HG03280 (cell line): ENCODE results near the gene ATP2B3.

Experiments used
- ATAC-seq: cut with Tn5 transposase; IDR thresholded peaks from one replicate; pipeline ENCODE4 v1.9.1; 2021; ENCODE audit warnings: mild to moderate bottlenecking, moderate library complexity; ENCODE audit not compliant: unreplicated experiment

The ATP2B3 gene

GRCh38 chrX:153488231-153488914, 29.1 kb upstream of the ATP2B3 start:
- no peak for ATAC-seq

DNA sequence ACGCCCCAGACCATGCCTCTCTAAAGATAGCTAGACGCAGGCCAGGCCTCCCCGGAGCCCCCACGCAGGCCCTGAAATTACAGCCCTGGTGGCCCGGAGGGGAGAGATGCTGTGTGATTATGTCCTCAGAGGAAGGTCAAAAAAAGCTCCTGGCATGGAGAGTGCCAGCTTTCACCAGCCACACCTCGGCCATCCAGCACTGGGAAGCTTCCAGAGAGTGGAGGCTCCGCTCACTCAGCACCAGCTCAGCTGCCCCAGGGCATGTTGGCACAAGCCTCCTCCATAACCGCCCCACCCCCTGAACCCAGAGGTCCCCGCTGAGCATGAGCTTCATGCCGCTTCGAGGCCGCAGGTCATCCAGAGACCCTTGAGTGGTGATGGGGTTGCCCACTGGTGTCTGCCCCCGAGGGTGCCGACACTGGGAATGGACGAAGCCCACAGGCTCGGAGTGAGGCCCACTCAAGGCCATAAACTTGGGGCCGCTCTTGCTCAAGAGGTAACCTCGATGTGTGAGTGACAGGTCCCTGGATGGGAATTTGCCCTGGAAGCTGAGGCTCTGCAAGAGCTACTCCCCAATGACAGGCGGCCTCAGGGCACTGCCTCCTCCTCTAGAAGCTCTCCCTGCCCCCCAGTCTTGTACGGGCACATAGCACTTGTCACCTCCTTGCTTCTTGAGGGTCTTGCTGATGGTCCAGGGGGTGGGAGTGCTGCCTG, 27.1 kb upstream of the ATP2B3 start:
- no peak for ATAC-seq

DNA sequence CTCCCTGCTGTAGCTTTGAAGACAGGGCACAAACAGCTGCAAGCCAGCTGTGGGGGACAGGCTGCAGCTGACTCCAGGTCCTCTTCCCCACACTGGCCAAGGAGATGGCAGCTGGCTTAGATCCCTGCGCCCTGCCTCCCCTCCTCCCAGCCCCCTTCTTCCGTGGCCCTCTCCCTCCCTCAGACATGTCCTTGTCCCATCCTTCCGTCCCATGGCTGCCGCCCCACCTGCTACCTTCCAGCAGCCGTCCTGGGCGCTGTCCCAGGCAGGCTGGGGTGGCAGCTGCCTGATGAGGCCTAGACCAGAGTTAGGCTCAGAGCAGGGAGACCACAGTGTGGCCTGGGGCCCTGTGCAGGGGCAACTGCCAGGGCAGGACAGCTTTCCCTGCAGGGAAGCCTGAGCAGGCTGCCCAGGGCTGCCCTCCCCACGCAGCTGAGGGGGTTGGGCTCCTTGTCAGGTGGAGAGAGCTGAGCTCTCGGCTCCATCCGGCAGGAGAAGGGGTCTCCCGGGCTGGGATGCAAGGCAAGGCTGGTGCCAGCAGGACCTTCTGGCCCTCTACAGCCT, 26.0 kb upstream of the ATP2B3 start:
- ATAC-seq = no peak

- no peak for ATAC-seq
Measured at GRCh38 chrX:153491918-153492317, 25.5 kb upstream of the ATP2B3 start.

DNA sequence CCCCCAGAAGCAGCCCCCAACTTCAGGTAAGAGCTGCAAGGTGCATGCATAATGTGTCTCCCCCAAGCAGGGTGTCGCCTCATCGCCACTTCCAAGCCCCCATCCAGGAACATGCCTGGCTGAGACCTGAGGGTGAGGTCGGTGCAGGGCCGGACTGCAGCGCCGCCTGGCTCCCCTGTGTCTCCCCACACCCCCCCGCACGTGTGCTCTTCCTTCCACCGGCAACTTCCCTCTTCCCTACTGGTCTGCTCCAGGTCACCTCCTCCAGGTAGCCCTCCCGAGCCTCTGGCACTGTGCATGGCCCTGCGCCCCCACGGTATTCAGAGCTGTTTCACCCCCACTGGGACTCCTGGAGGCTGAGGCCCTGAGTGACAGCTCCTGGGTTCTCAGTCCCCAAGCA, 24.9 kb upstream of the ATP2B3 start:
- no peak for ATAC-seq

DNA sequence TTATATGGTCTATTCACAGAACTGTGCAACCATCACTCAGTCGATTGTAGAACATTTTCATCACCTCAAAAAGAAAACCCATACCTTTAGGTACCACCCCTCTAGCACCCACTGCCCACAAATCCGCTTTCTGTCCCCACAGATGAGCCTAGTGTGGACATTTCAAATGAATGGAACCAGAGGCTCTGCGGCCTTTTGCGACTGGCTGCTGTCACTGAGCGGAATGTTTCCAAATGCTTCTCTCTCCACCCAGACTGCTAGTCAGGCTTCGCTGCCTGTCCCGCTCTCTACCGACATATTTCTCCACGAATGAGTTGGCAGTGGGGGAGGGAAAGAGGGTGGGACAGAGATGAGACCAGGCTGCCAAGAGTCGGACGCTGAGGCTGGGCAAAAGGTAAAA, 24.4 kb upstream of the ATP2B3 start:
- ATAC-seq = no peak

DNA sequence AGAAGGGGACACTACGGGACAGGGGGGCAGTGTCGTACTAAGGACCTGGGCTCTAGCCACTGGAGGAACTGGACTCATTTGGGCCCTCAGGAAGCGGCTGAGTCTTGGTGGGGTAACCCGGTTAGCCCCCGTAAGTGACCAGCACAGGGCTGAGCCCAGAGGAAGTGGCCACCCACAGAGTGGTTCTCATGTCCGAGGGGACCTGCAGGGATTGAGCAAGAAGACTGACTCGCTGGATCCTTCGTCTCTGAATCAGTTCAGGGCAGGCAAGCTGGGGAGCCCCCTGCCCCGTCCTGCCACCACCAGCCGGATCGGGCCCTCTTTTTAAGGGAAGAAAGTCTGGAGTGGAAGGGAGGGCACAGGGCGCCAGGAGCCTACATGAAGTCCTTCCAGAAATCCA, 23.4 kb upstream of the ATP2B3 start:
- ATAC-seq = no peak

DNA sequence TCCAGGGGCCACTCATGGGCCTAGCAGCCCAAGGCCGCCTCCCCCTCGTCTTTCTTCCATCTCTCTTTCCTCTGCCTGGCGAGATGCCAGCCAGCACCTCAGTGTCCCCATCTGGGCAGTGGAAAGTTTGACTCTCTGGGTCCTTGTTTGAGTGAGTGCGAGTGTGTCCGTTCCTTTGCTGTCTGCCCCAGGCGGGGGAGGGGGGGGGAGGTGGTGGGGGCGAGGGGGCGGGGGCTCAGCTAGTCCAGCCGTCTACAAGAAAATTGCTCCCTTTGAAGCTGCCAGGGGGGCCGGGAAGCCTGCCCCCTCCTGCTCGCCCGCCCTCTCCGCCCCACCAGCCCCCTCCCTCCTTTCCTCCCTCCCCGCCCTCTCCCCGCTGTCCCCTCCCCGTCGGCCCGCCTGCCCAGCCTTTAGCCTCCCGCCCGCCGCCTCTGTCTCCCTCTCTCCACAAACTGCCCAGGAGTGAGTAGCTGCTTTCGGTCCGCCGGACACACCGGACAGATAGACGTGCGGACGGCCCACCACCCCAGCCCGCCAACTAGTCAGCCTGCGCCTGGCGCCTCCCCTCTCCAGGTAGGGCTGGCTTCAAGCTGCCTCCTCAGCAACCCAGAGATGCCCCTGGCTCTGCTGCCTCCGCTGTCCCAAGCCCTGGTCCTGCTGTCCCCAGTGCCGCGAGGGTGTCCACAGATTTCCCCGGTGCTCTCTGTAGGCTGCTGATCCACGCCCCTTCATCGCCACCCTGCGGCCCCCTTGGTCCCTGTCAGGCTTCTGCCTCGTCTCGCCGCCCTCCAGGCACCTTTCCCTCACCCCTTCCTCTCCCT, 22.7 kb upstream of the ATP2B3 start, which contains the start of gene BGN:
Gene BGN (plus strand): TSS at position 440 of the 821 bp plus-strand sequence. CDS start 9,652 bp downstream, outside the sequence.
- no peak for ATAC-seq

DNA sequence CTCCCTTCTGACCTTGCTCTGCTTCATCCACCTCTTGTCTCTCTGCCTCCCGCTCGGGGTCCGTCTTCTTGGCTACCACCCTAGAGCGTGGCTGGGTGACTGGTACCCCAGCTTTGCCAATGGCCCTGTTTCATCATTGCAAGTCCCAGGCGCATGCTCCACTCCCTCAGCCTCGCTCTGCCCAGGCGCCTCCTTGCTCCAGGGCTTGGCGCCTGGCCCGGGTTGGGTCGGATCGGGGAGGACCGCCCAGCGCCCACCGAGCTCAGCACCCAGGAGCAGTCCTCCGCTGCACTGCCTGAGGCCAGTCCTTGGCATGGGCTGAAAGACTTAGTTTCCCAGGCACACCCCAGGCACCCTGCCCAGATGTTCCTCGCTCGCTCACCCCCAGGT, 22.1 kb upstream of the ATP2B3 start:
- no peak for ATAC-seq

DNA sequence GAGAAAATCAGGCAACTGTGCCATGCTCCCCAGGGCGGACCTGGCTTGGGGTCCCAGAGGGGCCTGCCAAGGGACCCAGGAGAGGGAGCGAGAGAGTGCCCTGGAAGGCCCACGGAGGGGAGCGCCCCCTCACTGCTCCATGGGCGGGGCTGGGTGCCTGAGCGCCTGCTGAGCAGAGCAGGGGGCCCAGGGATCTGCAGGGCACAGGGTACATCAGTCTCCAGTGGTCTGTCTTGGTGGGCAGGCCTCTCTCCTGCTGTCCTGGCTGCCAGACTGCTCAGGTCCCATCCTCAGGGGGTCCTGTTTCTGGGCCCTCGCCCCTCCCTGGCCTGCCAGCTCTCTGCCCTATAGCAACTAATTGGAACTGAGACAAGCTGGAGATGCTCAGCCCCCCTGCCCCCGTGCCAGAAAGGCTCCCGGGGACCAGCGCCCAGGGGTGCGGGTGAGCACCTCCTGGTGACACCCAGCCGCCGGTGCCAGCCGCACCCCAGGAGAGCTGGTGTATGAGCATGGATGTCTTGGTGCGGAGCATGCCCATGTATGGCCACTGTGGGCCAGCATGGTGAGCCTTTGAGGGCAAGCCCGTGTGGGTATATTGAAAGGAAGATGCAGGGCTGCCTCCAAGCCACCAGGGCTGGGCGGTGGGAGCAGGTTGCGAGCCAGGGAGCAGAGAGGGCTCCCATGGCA, 21.4 kb upstream of the ATP2B3 start:
- no peak for ATAC-seq

- ATAC-seq = no peak
Measured at GRCh38 chrX:153496590-153496959, 20.9 kb upstream of the ATP2B3 start.

GRCh38 chrX:153498453-153498852, 19.0 kb upstream of the ATP2B3 start:
- no peak for ATAC-seq

DNA sequence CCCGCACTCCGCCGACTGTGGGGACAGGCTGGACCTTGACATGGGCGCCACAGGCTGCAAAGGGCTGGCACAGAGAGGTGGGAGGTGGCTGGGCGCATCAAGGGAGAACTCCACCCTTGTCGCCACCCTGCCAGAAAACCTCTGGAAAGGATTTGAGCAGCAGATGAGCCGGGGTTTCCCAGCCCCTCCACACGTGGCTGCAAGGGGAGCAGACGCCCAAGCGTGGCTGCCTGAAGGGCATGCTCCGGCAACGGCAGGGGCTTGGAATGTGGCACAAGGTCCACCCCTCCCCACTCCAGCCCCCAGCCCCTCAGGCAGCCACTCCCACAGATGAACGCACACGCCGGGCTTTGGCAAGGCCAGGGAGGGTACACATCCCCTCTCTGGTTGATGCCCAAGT, 18.1 kb upstream of the ATP2B3 start:
- no peak for ATAC-seq

DNA sequence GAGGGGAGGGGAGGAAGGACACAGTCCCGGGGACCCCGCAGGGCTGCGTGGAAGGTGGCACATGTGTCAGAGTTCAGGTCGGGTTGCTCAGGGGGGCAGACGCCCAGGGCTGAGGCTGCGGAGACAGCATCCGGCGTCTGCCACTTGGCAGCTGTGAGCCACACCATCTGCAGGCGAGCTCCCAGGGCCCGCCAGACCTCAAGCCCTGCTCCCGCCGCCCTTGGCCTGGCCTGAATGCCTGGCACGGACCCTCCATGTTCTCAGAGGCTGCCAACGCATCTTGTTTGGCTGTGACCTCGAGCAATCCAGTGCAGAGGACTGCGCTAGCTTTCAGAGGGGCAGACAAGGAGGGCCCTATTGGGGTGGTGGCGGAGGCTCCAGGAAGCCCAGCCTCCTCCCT, 17.6 kb upstream of the ATP2B3 start:
- ATAC-seq = no peak

DNA sequence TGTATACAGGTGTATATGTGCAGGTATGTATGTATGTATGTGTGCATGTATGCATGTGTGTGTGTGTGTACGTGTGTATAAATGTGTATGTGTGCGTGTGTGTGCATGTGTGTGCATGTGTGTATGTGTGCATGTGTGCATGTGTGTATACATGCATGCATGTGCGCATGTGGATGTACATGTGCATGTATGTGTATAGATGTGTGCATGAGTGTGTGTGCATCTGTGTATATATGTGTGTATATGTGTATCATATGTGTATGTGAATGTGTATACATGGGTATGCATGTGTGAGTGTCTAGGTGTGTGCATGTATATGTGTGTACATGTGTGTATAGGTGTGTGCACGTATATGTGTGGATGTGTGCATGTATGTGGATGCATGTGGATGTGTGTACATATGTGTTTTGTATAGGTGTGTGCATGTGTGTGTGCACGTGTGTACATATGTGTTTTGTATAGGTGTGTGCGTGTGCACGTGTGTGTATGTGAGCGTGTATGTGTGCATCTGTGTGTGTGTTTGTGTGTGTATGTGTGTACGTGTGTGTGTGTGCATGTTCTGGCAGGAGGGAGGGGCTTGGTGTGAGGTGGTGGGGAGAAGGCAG, 16.7 kb upstream of the ATP2B3 start:
- ATAC-seq = no peak

DNA sequence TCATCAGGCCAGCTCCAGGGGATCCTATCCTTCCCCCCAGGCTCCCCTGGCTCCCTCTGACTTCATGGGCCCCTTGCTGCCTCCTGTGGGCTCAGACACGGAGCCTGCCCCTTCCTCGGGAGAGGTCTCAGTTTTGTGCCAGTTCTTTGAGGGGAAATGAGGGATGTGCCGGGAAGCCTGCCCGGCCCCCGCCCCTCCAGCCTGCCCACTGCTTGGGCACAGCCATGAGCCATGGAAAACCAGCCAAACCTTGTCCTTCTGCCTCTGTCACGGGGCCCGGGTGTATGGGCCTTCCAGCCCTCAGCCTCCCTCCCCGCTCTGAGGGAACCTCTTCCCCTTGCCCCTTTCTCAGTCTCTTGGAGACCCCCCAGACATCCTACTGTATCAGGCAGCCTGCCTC, 15.9 kb upstream of the ATP2B3 start:
- no peak for ATAC-seq

GRCh38 chrX:153502131-153502530, 15.3 kb upstream of the ATP2B3 start:
- no peak for ATAC-seq

- ATAC-seq = no peak
Measured at GRCh38 chrX:153502796-153503195, 14.6 kb upstream of the ATP2B3 start.

DNA sequence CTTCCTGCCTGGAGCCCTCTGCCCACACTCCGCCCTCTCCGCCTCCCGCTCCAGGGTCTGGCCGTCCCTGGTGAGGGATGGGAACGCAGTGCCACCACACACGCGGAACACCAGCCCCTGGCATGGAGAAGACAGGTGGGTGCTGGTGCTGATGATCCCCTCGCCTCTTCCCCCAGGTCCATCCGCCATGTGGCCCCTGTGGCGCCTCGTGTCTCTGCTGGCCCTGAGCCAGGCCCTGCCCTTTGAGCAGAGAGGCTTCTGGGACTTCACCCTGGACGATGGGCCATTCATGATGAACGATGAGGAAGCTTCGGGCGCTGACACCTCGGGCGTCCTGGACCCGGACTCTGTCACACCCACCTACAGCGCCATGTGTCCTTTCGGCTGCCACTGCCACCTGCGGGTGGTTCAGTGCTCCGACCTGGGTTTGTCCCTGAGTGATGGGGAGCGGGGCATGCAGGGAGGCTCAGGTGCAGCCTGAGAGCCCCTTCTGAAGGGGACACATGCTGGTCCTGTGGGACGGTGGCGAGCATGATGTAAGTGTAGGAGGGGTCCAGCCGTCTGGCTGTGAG, 12.9 kb upstream of the ATP2B3 start:
- no peak for ATAC-seq

GRCh38 chrX:153505361-153505760, 12.1 kb upstream of the ATP2B3 start:
- ATAC-seq = no peak
